ENCODE results near the gene ADPRHL1.

Gene ADPRHL1

GRCh38 chr13:113470073-113470472 lies 16.8 kb upstream of the ADPRHL1 start:
- no peak for DNase-seq (ENCODE audit: insufficient read length, low spot score)
- no peak for FAIRE-seq
- TF ChIP-seq, protein P1, sequence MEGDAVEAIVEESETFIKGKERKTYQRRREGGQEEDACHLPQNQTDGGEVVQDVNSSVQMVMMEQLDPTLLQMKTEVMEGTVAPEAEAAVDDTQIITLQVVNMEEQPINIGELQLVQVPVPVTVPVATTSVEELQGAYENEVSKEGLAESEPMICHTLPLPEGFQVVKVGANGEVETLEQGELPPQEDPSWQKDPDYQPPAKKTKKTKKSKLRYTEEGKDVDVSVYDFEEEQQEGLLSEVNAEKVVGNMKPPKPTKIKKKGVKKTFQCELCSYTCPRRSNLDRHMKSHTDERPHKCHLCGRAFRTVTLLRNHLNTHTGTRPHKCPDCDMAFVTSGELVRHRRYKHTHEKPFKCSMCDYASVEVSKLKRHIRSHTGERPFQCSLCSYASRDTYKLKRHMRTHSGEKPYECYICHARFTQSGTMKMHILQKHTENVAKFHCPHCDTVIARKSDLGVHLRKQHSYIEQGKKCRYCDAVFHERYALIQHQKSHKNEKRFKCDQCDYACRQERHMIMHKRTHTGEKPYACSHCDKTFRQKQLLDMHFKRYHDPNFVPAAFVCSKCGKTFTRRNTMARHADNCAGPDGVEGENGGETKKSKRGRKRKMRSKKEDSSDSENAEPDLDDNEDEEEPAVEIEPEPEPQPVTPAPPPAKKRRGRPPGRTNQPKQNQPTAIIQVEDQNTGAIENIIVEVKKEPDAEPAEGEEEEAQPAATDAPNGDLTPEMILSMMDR (IDR thresholded peaks at IDR 0.05; ENCODE audit: insufficient read depth, missing control alignments) = no peak

GRCh38 chr13:113469582-113469981 lies 16.3 kb upstream of the ADPRHL1 start:
- DNase-seq (ENCODE audit: insufficient read length, low spot score) (no peak), FAIRE-seq (no peak)
- TF ChIP-seq, protein P1 (IDR thresholded peaks at IDR 0.05; ENCODE audit: insufficient read depth, missing control alignments) = no peak

GRCh38 chr13:113468472-113469201 lies 15.3 kb upstream of the ADPRHL1 start:
- no peak for FAIRE-seq
- DNase-seq (ENCODE audit: insufficient read length, low spot score) = no peak
- TF ChIP-seq, protein P1 (IDR thresholded peaks at IDR 0.05; ENCODE audit: insufficient read depth, missing control alignments) = no peak

- TF ChIP-seq, protein P1 (IDR thresholded peaks at IDR 0.05; ENCODE audit: insufficient read depth, missing control alignments) = no peak
- no peak for DNase-seq (ENCODE audit: insufficient read length, low spot score)
- no peak for FAIRE-seq
These were observed 14.7 kb upstream of the ADPRHL1 start for GRCh38 chr13:113468029-113468428.

DNA sequence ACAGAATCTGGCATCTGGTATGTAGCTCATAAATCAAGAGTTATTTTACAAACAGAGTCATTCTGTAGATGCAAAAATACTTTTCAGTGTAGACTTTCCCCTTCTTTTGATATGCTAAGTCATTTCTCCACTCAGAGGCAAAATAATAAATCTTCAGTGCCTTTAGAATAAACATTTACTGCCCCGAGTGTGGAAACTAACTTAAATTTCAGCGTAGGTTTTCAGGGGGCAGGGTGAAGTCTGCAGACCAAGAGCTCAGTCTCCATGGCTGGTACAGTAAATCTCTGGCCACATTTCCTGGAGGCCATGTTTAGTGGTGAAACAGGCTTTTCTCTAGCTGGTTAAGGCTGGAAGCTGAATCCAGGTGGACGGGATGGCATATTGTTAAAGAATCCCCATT lies 13.1 kb upstream of the ADPRHL1 start:
- FAIRE-seq = no peak
- TF ChIP-seq, protein P1 (IDR thresholded peaks at IDR 0.05; ENCODE audit: insufficient read depth, missing control alignments) = no peak
- no peak for DNase-seq (ENCODE audit: insufficient read length, low spot score)

GRCh38 chr13:113465300-113465699 lies 12.0 kb upstream of the ADPRHL1 start:
- DNase-seq (ENCODE audit: insufficient read length, low spot score) = no peak
- TF ChIP-seq, protein P1 (IDR thresholded peaks at IDR 0.05; ENCODE audit: insufficient read depth, missing control alignments) = no peak
- no peak for FAIRE-seq

DNA sequence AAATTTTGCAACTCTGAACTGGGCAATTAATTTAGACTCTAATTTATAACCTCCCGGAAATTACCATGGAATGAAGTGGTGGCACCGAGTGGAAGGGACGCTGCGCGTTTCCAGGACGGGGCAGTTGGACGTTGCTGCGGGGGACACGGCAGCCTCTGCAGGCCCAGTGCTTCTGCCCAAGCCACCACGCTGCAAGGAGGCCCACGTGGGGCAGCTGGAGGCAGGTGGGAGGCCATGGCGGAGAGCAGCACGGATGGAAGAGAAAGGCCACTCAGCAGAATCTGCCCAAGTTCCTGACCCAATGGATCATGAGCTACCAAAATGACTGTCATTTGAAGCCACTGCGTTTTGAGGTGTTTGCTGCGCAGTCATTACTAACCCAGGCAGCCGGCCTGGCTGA lies 11.2 kb upstream of the ADPRHL1 start:
- FAIRE-seq = no peak
- no peak for DNase-seq (ENCODE audit: insufficient read length, low spot score)
- TF ChIP-seq, protein P1 (IDR thresholded peaks at IDR 0.05; ENCODE audit: insufficient read depth, missing control alignments) = no peak
